GM23338 (cell line): ENCODE results near the gene CTBP2.

Experiments used
- CREB1 ChIP-seq: fragments of 250-450 bp; sonication (Bioruptor Pico); IDR thresholded peaks from 2 replicates; pipeline ENCODE4 v1.5.0; 2020; ENCODE audit warnings: low read depth, mild to moderate bottlenecking, moderate library complexity
- EZH2 ChIP-seq: fragments of 200-600 bp; sonication (generic); IDR thresholded peaks from one replicate; pipeline ENCODE4 v1.8.0; 2017; ENCODE audit warnings: antibody characterized with exemption, mild to moderate bottlenecking, low read depth; ENCODE audit not compliant: unreplicated experiment
- EZH2phosphoT487 ChIP-seq: fragments of 200-600 bp; sonication (generic); IDR thresholded peaks from one replicate; pipeline ENCODE4 v1.8.1; 2018; ENCODE audit warnings: antibody characterized with exemption; ENCODE audit not compliant: unreplicated experiment
- JUNB ChIP-seq: IDR thresholded peaks from one replicate; pipeline ENCODE4 v1.6.1; 2016; ENCODE audit warnings: antibody characterized with exemption; ENCODE audit not compliant: unreplicated experiment
- POLR2AphosphoS5 ChIP-seq: IDR thresholded peaks from 2 replicates; pipeline ENCODE4 v1.6.1; 2016; ENCODE audit warnings: antibody characterized with exemption, low read depth
- ZNF114 ChIP-seq: fragments of 250-450 bp; sonication (Bioruptor Pico); IDR thresholded peaks from 2 replicates; pipeline ENCODE4 v1.5.0; 2020; ENCODE audit warnings: mild to moderate bottlenecking, moderate library complexity
- ZNF331 ChIP-seq: fragments of 250-450 bp; sonication (Bioruptor Pico); IDR thresholded peaks from 2 replicates; pipeline ENCODE4 v1.5.0; 2020; ENCODE audit warnings: low read depth, mild to moderate bottlenecking, moderate library complexity
- TF ChIP-seq, protein P1 (sequence below), 2 experiments: fragments of 200-600 bp in 1 of 2; sonication (generic) in 1 of 2; conservative IDR thresholded peaks; 2 replicates each; pipeline versions ENCODE4 v1.5.1 to v1.6.1; 2016 to 2017; ENCODE audit warnings: antibody characterized with exemption in 2 of 2, low read depth in 2 of 2, mild to moderate bottlenecking in 2 of 2, moderate library complexity in 1 of 2
- TF ChIP-seq, protein P2 (sequence below): IDR thresholded peaks from 2 replicates; pipeline ENCODE4 v1.6.1; 2016; ENCODE audit warnings: antibody characterized with exemption
- TF ChIP-seq, protein P3 (sequence below): IDR thresholded peaks from one replicate; pipeline ENCODE4 v1.6.1; 2018; ENCODE audit warnings: antibody characterized with exemption; ENCODE audit not compliant: unreplicated experiment

DNA sequence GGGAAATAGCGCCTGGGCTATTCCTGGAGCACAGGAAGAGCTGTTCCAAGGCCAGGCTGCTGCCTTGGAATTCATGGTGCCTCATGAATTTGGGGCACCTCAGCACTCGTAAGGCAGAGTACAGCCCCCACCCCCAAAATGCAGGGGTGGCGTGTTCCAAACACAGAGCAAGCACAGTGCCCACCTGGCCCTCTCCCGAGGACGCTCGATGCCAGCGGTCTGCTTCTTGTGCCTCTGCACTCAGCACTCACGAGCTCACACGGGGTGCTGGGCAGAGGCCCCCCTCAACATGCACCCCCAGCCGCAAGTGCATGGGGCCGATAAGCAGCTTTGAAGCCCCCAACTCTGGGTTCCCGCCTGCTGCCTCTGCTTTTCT, 158.3 kb downstream of the CTBP2 start:
- TF ChIP-seq, protein P1, sequence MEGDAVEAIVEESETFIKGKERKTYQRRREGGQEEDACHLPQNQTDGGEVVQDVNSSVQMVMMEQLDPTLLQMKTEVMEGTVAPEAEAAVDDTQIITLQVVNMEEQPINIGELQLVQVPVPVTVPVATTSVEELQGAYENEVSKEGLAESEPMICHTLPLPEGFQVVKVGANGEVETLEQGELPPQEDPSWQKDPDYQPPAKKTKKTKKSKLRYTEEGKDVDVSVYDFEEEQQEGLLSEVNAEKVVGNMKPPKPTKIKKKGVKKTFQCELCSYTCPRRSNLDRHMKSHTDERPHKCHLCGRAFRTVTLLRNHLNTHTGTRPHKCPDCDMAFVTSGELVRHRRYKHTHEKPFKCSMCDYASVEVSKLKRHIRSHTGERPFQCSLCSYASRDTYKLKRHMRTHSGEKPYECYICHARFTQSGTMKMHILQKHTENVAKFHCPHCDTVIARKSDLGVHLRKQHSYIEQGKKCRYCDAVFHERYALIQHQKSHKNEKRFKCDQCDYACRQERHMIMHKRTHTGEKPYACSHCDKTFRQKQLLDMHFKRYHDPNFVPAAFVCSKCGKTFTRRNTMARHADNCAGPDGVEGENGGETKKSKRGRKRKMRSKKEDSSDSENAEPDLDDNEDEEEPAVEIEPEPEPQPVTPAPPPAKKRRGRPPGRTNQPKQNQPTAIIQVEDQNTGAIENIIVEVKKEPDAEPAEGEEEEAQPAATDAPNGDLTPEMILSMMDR (conservative IDR thresholded peaks at IDR 0.05; ENCODE audit: low read depth in 2 of 2): no peak
- TF ChIP-seq EZH2phosphoT487 (no peak), POLR2AphosphoS5 (no peak), EZH2 (no peak), ZNF114 (CRISPR knock-in tag) (no peak), CREB1 (CRISPR knock-in tag) (no peak), JUNB (no peak), ZNF331 (no peak)
- TF ChIP-seq, protein P2, sequence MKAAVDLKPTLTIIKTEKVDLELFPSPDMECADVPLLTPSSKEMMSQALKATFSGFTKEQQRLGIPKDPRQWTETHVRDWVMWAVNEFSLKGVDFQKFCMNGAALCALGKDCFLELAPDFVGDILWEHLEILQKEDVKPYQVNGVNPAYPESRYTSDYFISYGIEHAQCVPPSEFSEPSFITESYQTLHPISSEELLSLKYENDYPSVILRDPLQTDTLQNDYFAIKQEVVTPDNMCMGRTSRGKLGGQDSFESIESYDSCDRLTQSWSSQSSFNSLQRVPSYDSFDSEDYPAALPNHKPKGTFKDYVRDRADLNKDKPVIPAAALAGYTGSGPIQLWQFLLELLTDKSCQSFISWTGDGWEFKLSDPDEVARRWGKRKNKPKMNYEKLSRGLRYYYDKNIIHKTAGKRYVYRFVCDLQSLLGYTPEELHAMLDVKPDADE: no peak
- TF ChIP-seq, protein P3, sequence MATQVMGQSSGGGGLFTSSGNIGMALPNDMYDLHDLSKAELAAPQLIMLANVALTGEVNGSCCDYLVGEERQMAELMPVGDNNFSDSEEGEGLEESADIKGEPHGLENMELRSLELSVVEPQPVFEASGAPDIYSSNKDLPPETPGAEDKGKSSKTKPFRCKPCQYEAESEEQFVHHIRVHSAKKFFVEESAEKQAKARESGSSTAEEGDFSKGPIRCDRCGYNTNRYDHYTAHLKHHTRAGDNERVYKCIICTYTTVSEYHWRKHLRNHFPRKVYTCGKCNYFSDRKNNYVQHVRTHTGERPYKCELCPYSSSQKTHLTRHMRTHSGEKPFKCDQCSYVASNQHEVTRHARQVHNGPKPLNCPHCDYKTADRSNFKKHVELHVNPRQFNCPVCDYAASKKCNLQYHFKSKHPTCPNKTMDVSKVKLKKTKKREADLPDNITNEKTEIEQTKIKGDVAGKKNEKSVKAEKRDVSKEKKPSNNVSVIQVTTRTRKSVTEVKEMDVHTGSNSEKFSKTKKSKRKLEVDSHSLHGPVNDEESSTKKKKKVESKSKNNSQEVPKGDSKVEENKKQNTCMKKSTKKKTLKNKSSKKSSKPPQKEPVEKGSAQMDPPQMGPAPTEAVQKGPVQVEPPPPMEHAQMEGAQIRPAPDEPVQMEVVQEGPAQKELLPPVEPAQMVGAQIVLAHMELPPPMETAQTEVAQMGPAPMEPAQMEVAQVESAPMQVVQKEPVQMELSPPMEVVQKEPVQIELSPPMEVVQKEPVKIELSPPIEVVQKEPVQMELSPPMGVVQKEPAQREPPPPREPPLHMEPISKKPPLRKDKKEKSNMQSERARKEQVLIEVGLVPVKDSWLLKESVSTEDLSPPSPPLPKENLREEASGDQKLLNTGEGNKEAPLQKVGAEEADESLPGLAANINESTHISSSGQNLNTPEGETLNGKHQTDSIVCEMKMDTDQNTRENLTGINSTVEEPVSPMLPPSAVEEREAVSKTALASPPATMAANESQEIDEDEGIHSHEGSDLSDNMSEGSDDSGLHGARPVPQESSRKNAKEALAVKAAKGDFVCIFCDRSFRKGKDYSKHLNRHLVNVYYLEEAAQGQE: no peak
